Psoas muscle (tissue), 8 donors: ENCODE results near the gene MPP3. TPM values are rescaled to one million over a fixed set of nuclear protein-coding genes. Genes with fewer than 3 reads are reported as not detected.
A peak's percentile ranks its signal among the peaks of the same experiment; 100 is the strongest.

Source experiments
- ATAC-seq, 4 donors: fragments of 200-7000 bp; cut with Tn5 transposase; one replicate each; pipeline ENCODE4 v1.9.1; 2020; ENCODE audit warnings: moderate library complexity in 3 of 4, mild to moderate bottlenecking in 2 of 4
- DNase-seq, 2 donors: peaks; one replicate each; pipeline ENCODE4 v3.0.0-alpha.2; 2020
- H3K27ac ChIP-seq: fragments of 200-600 bp; one replicate; pipeline ENCODE4 v1.8.0; 2022
- H3K27me3 ChIP-seq, 3 donors: fragments of 200-600 bp in 1 of 3; one replicate each; pipeline versions ENCODE4 v1.6.1 to v1.8.0; 2013 to 2022; ENCODE audit warnings: low read length in 2 of 3, mild to moderate bottlenecking in 2 of 3, moderate library complexity in 1 of 3; ENCODE audit not compliant: insufficient read depth in 3 of 3
- H3K36me3 ChIP-seq, 2 donors: fragments of 200-600 bp in 1 of 2; one replicate each; pipeline versions ENCODE4 v1.6.1 to v1.8.0; 2013 to 2022; ENCODE audit warnings: low read depth in 1 of 2, mild to moderate bottlenecking in 1 of 2, moderate library complexity in 1 of 2; ENCODE audit not compliant: insufficient read depth in 1 of 2
- H3K4me1 ChIP-seq: fragments of 200-600 bp; one replicate; pipeline ENCODE4 v1.8.0; 2022
- H3K4me3 ChIP-seq: fragments of 200-600 bp; one replicate; pipeline ENCODE4 v1.8.0; 2022; ENCODE audit warnings: mild to moderate bottlenecking
- H3K9me3 ChIP-seq: fragments of 200-600 bp; one replicate; pipeline ENCODE4 v1.8.0; 2022
- CTCF ChIP-seq: fragments of 200-600 bp; IDR thresholded peaks from one replicate; pipeline ENCODE4 v1.8.0; 2022; ENCODE audit warnings: antibody characterized with exemption
- WGBS, 3 donors: extraction: QIAGEN DNeasy Blood & Tissue Kit; methylation state at CpG; one replicate each; pipeline versions ENCODE4 v1.1.6 to v1.1.7; 2013; 5-methylcytosine and 5-hydroxymethylcytosine counted together
- intact Hi-C, 2 donors: fragments of 100-400 bp; cut with DNase I; formaldehyde crosslinking; loops; one replicate each; pipeline versions ENCODE4 v1.11.0 to v1.14.2; 2022
- polyA plus RNA-seq, 3 donors: library from polyadenylated mRNA; stranded (reverse); fragments of 200-250 nt; gene quantifications; one replicate each; pipeline ENCODE4 v1.2.3, GENCODE V29; 2013
- total RNA-seq, 4 donors: library from RNA; stranded (reverse); fragmentation: NEBNext Ultra II Directional in 2 of 4; extraction: Animal tissue kit (Norgen Biotek cat#: 25700) in 2 of 4; gene quantifications; one replicate each; pipeline versions ENCODE4 v1.2.1 to v1.2.4, GENCODE V29; 2021 to 2023
- donor health status: healthy with polysubstance abuse.
- donor health status: DM: no; HTN: no; CAD: no; lungs with moderate emphysema.
- donor health status: Bipolar disorder and iron deficiency.
- donor health status: healthy.
- donor health status: DM: yes; HTN: yes; CAD: no.
- donor health status: DM: no; HTN: no; CAD: no.
- donor health status: DM: no; HTN: no; CAD: no.
- donor health status: DM: yes; HTN: yes; CAD: no.

Gene MPP3
- total and polyA plus RNA-seq, 7 donors = 1.0 to 2.0 (median 1.5) TPM

- WGBS, 3 donors = 22 to 27% (median 24%) methylated on average over 21 of the region's 21 CpGs
- no peaks in the 10 kb centered on the region for H3K36me3 ChIP-seq
- H3K27ac ChIP-seq = no peak overlapping the region
- peaks cover 13% of the 10 kb centered on the region for H3K4me1 ChIP-seq
- no peaks in the 10 kb centered on the region for H3K9me3 ChIP-seq
- no peak for TF ChIP-seq CTCF
- intact Hi-C loops = loop anchor here in 1 of 2 donors (5.0 kb wide), 1 partner anchor 178 kb away; no protein-coding TSS in a partner anchor
- ATAC-seq (no peak), DNase-seq (no peak)
- H3K27me3 ChIP-seq = peaks cover 0 to 37% (median 24%) of the 10 kb centered on the region in 3 donors
- H3K4me3 ChIP-seq = peak overlapping the region; percentile 51
These were observed 78.0 kb downstream of the MPP3 start for GRCh38 chr17:43754947-43755346.

- TF ChIP-seq CTCF = no peak
- Histone ChIP-seq H3K4me1 (peaks cover 13% of the 10 kb centered on the region), H3K27me3 (peaks cover 0 to 39% (median 24%) of the 10 kb centered on the region in 3 donors), H3K27ac (no peak overlapping the region), H3K4me3 (no peak overlapping the region), H3K9me3 (no peaks in the 10 kb centered on the region), H3K36me3 (no peaks in the 10 kb centered on the region)
- intact Hi-C loops = no loop called here
- ATAC-seq (no peak), DNase-seq (no peak)
- WGBS, 3 donors = 73 to 80% (median 74%) methylated on average over 5 of the region's 5 CpGs
These were observed 79.3 kb downstream of the MPP3 start for GRCh38 chr17:43753493-43754129.

Other genes with a start within 250 kb of the MPP3 start
- 1 to 10 TPM; 3.9 to 8.7 (median 6.4) TPM for gene MEOX1, start 171.2 kb downstream of the MPP3 start, total RNA-seq
- gene MEOX1, start 171.2 kb downstream of the MPP3 start, polyA plus RNA-seq = 1 to 10 TPM; 4.5 to 6.7 (median 5.0) TPM
- gene SOST, start 74.4 kb downstream of the MPP3 start, total RNA-seq = not detected
- gene SOST, start 74.4 kb downstream of the MPP3 start, polyA plus RNA-seq = not detected
- 100 to 1,000 TPM; 191 to 253 (median 209) TPM for gene DUSP3, start 54.2 kb downstream of the MPP3 start, total RNA-seq
- gene DUSP3, start 54.2 kb downstream of the MPP3 start, polyA plus RNA-seq = 100 to 1,000 TPM in 2 of 3 donors, 10 to 100 TPM in 1; 90.1 to 250 (median 170) TPM
- not detected for gene CFAP97D1, start 52.7 kb downstream of the MPP3 start, total RNA-seq
- under 1 TPM in 2 of 3 donors, not detected in 1; 0.01 to 0.17 TPM for gene CFAP97D1, start 52.7 kb downstream of the MPP3 start, polyA plus RNA-seq
- gene CD300LG, start 14.0 kb upstream of the MPP3 start, total RNA-seq = 10 to 100 TPM in 2 of 4 donors, 1 to 10 TPM in 2; 6.9 to 11.5 (median 10.2) TPM
- 10 to 100 TPM in 2 of 3 donors, 1 to 10 TPM in 1; 5.4 to 21.7 (median 14.7) TPM for gene CD300LG, start 14.0 kb upstream of the MPP3 start, polyA plus RNA-seq
- 1 to 10 TPM in 1 of 4 donors, under 1 TPM in 3; 0.42 to 1.6 (median 0.62) TPM for gene MPP2, start 74.4 kb upstream of the MPP3 start, total RNA-seq
- under 1 TPM; 0.19 to 0.38 (median 0.21) TPM for gene MPP2, start 74.4 kb upstream of the MPP3 start, polyA plus RNA-seq
- not detected for gene PPY, start 109.3 kb upstream of the MPP3 start, total RNA-seq
- gene PPY, start 109.3 kb upstream of the MPP3 start, polyA plus RNA-seq = not detected
- not detected for gene PYY, start 120.8 kb upstream of the MPP3 start, total RNA-seq
- not detected for gene PYY, start 120.8 kb upstream of the MPP3 start, polyA plus RNA-seq
- under 1 TPM in 2 of 4 donors, not detected in 2; 0.20 to 0.28 TPM for gene NAGS, start 171.5 kb upstream of the MPP3 start, total RNA-seq
- gene NAGS, start 171.5 kb upstream of the MPP3 start, polyA plus RNA-seq = 10 to 100 TPM in 1 of 3 donors, under 1 TPM in 2; 0.10 to 13.5 (median 0.11) TPM
- 10 to 100 TPM; 13.2 to 25.4 (median 18.3) TPM for gene TMEM101, start 181.8 kb upstream of the MPP3 start, total RNA-seq
- 10 to 100 TPM; 22.2 to 52.6 (median 42.4) TPM for gene TMEM101, start 181.8 kb upstream of the MPP3 start, polyA plus RNA-seq
- 10 to 100 TPM; 39.6 to 65.9 (median 52.9) TPM for gene LSM12, start 233.5 kb upstream of the MPP3 start, total RNA-seq
- gene LSM12, start 233.5 kb upstream of the MPP3 start, polyA plus RNA-seq = 10 to 100 TPM; 42.7 to 52.9 (median 47.9) TPM
- gene G6PC3, start 237.6 kb upstream of the MPP3 start, total RNA-seq = 10 to 100 TPM; 27.7 to 43.3 (median 37.6) TPM
- gene G6PC3, start 237.6 kb upstream of the MPP3 start, polyA plus RNA-seq = 10 to 100 TPM; 43.9 to 72.9 (median 61.0) TPM